ENCODE measurements around the gene CCDC157.

GRCh38 chr22:30420347-30421125, 63.7 kb downstream of the CCDC157 start:
- TF ChIP-seq CTCF (conservative IDR thresholded peaks at IDR 0.05; ENCODE audit: low read length) (no peak), EZH2phosphoT487 (IDR thresholded peaks at IDR 0.05; ENCODE audit: borderline replicate concordance, low read depth, low read length) (no peak)

Measured in OCI-LY7 (cell line).